HG02885 (cell line): ENCODE data around the gene RUSC2.
"Not testable (repeated sequence)": the region's sequence is repeated elsewhere in the genome, so short reads cannot be mapped to it uniquely, and the experiment has no call there.

Experiments used
- ATAC-seq: cut with Tn5 transposase; IDR thresholded peaks from one replicate; pipeline ENCODE4 v1.9.1; 2021; ENCODE audit warnings: mild to moderate bottlenecking; ENCODE audit not compliant: unreplicated experiment, poor library complexity

Gene RUSC2

GRCh38 chr9:35490155-35490909 is 421 bp downstream of the RUSC2 start:
- peak; percentile 25 for ATAC-seq

GRCh38 chr9:35490910-35491465 is 1.1 kb downstream of the RUSC2 start:
- no peak for ATAC-seq

- ATAC-seq = not testable (repeated sequence)
Measured at GRCh38 chr9:35493119-35493518, 3.2 kb downstream of the RUSC2 start.

- ATAC-seq = no peak
Measured at GRCh38 chr9:35495984-35496383, 6.1 kb downstream of the RUSC2 start.

- not testable (repeated sequence) for ATAC-seq
Measured at GRCh38 chr9:35498245-35498644, 8.3 kb downstream of the RUSC2 start.

GRCh38 chr9:35499029-35499700 is 9.3 kb downstream of the RUSC2 start:
- ATAC-seq = no peak

- no peak for ATAC-seq
Measured at GRCh38 chr9:35499701-35500030, 9.8 kb downstream of the RUSC2 start.

- no peak for ATAC-seq
Measured at GRCh38 chr9:35500130-35500748, 10.3 kb downstream of the RUSC2 start.

- no peak for ATAC-seq
Measured at GRCh38 chr9:35501946-35502345, 12.0 kb downstream of the RUSC2 start.

- ATAC-seq = no peak
Measured at GRCh38 chr9:35506359-35506758, 16.4 kb downstream of the RUSC2 start.

GRCh38 chr9:35508069-35508468 is 18.2 kb downstream of the RUSC2 start:
- ATAC-seq = no peak

GRCh38 chr9:35510383-35510753 is 20.5 kb downstream of the RUSC2 start:
- no peak for ATAC-seq

- ATAC-seq = no peak
Measured at GRCh38 chr9:35510754-35511428, 21.0 kb downstream of the RUSC2 start.

GRCh38 chr9:35511453-35511852 is 21.5 kb downstream of the RUSC2 start:
- no peak for ATAC-seq

GRCh38 chr9:35515766-35516165 is 25.9 kb downstream of the RUSC2 start:
- no peak for ATAC-seq

GRCh38 chr9:35516479-35516878 is 26.6 kb downstream of the RUSC2 start:
- no peak for ATAC-seq

GRCh38 chr9:35517131-35517530 is 27.2 kb downstream of the RUSC2 start:
- no peak for ATAC-seq

- no peak for ATAC-seq
Measured at GRCh38 chr9:35517552-35518224, 27.8 kb downstream of the RUSC2 start.

GRCh38 chr9:35518225-35518821 is 28.4 kb downstream of the RUSC2 start:
- ATAC-seq = no peak
